Measurements from ENCODE around the gene TTC34. TPM values are rescaled to one million over a fixed set of nuclear protein-coding genes. Genes with fewer than 3 reads are reported as not detected.

The TTC34 gene
- total RNA-seq, 2 experiments from 2014 or later: 1.1 TPM

DNA sequence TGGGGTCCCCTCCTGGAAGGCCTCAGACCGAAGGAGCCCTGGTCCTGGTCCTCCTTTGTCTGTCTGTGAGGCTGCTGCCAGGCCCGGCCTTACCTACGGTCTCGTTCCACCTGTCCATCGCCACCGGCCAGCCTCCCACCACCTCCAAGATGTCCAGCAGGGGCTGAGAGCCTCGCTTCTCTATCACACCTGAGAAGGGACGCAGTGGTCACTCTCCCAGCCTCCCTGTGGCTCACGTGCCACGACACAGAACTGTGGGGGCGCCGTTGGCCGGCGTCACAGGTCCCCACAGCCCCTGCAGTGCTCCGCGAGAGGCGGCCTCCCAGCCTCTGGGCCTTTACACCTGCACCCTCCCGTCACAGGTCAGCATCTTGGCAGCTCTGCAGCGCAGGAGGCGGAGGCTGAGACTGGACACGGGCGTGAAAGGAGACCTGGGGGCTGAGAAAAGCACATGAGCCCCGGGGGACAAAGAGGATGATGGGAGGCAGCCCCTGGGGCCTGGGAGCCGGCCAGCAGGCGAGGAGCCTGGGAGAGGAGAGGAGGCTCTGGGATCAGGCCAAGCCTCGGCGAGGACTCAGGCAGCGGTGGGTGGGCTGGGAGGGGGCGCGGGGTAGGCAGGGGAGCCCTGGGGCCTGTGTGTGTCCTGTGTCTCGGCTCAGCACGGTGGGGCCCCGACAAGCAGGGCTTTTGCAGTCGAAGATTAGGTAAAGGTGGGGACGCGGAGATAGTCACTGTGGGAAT lies 194.4 kb downstream of the TTC34 start:
- no peak for DNase-seq
- H3K4me3 Mint-ChIP-seq: no peak overlapping the region
- CTCF ChIA-PET: no interaction called here
- no peaks in the 10 kb centered on the region for H3K36me3 Mint-ChIP-seq
- H3K9me3 Mint-ChIP-seq (ENCODE audit: low read depth): peaks cover 4% of the 10 kb centered on the region
- H3K27ac Mint-ChIP-seq: no peak overlapping the region
- H3K4me1 Mint-ChIP-seq: no peaks in the 10 kb centered on the region
- no peak for ATAC-seq
- no peaks in the 10 kb centered on the region for H3K27me3 Mint-ChIP-seq

DNA sequence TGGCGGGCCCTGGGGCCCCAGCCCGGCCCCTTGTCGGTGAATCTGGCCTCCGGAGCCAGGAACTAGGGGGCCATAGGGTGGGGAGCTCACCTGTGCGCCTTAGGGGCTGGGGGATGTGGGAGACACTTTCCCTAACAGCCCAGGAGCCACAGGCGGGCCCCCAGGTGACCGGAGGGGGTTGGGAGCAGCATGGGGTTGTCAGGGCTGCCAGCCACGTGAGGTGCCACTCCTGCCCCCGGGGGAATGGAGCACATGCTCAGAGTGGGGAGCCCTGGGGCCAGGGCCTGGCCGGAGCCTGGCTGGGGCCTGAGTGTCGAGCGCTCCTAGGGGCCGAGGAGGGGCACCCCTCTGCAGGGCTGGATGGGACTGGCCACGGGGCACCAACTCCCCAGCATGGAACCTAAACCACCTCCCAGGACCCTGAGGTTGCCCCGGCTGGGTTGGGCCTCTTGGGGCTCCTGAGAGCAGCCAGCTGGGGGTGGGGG lies 195.1 kb downstream of the TTC34 start:
- Mint-ChIP-seq H3K36me3 (no peaks in the 10 kb centered on the region), H3K9me3 (ENCODE audit: low read depth) (peaks cover 4% of the 10 kb centered on the region), H3K27ac (no peak overlapping the region), H3K4me1 (no peaks in the 10 kb centered on the region), H3K27me3 (peaks cover 1% of the 10 kb centered on the region), H3K4me3 (no peak overlapping the region)
- DNase-seq (no peak), ATAC-seq (no peak)
- CTCF ChIA-PET: no interaction called here

DNA sequence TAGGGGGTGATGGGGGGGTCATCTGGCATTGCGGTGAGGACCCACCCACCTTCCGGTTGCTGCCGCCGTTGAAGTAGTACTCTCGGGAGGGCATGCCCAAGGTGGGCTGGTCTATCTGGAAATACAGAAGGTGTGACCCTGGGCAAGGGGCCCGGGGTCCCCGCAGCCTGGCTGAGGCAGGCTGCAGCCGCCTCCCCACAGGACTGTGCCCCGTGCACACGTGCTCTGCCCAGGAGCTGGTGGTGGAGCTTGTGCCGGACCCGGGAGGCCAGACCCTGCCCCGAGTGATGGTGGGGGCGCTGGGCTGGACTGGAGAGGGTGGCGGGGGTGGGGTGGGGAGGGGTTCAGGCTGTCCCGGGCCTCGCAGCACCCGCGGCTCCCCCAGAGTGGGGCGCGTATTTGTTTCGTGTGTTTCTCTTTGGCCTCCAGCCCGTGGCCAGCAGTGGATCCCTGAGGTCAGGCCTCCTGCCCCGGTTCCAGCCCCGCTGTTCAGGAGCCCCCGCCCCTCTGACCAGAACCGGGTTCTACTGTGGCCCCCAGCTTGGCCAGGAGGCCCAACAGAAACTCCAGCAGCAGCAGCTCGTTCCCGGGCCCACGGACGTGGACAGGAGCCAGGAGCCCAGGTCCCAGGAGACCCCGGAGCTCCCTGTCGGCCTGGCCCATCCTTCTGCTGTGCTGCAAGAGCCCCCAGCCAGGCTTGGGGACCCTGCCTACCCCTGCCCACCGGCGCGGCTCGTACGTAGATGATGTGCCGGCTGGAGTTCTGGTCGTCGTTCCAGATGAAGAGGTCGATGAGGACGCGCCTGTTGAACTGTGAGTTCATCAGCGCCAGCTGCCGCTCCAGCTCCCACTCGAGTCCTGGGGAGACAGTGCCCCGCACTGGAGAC lies 195.7 kb downstream of the TTC34 start:
- peaks cover 4% of the 10 kb centered on the region for H3K9me3 Mint-ChIP-seq (ENCODE audit: low read depth)
- CTCF ChIA-PET: no interaction called here
- no peaks in the 10 kb centered on the region for H3K4me1 Mint-ChIP-seq
- peaks cover 3% of the 10 kb centered on the region for H3K27me3 Mint-ChIP-seq
- H3K36me3 Mint-ChIP-seq: no peaks in the 10 kb centered on the region
- no peak overlapping the region for H3K27ac Mint-ChIP-seq
- DNase-seq (no peak), ATAC-seq (no peak)
- H3K4me3 Mint-ChIP-seq: no peak overlapping the region

DNA sequence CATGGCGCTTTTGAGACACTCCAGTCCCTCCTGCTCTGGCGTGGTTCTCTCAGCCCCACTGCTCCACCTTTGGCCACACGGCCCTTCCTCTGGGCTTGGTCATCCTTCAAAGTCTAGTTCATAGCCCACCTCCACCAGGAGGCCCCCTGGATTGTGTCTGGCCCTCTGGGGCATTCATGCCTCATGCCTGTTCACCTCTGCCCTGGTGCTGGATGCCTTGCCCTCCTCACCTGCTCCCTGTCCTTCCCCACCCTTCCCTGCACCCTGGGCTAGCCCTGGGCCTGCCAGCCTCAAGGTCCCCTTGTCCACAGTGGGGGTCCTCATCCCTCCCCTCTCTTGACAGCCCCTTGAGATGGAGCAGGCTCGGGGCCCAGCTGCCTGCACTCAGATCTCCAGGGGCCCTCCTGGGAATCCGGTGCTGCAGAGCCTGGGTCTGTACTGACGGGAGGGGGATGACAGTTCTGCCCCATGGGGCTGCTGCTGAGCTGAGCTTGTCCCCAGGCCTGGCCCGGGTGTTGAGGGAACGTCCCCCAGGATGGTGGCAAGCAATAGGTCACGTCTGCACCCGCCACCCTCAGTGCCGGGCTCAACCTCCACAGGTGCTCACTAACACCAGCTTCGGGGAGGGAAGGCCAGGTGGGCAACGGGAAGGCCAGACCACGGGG lies 196.5 kb downstream of the TTC34 start:
- Mint-ChIP-seq H3K4me1 (no peaks in the 10 kb centered on the region), H3K9me3 (ENCODE audit: low read depth) (peaks cover 4% of the 10 kb centered on the region), H3K27me3 (peaks cover 3% of the 10 kb centered on the region), H3K4me3 (no peak overlapping the region), H3K36me3 (no peaks in the 10 kb centered on the region), H3K27ac (no peak overlapping the region)
- ATAC-seq (no peak), DNase-seq (no peak)
- CTCF ChIA-PET: no interaction called here

DNA sequence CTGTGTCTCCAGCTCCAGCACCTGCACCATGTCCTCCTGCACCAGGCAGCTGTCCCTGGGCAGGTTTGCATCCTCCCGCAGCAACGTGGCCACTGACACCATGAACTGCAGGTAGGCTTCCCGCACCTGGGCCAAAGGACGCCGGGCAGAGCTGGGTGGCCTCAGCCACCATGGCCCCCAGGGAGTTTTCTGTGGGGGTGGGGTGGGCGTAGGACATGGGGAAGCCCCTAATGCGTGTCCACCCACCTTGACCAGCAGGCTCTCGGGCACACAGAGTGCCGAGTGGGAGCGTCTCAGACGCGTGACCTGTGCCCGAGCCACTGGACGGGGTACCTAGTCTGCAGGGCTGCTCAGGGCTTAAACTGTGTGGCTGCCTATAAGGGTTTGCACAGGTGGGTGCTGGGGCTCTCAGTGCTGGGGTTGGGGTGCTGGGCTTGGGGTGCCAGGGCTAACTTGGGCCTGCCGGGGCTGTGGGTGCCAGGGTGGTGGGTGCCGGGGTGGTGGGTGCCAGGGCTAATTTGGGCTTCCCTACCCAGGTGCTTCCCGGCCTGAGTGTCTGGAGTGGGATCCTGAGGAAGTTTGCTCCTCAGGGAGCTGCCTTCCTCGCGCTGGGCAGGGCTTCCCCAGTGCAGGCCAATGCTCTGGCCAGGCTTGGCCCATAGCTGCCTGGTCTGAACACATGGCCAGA lies 197.2 kb downstream of the TTC34 start:
- Mint-ChIP-seq H3K4me1 (no peaks in the 10 kb centered on the region), H3K4me3 (no peak overlapping the region), H3K27me3 (peaks cover 3% of the 10 kb centered on the region), H3K9me3 (ENCODE audit: low read depth) (peaks cover 4% of the 10 kb centered on the region), H3K36me3 (no peaks in the 10 kb centered on the region), H3K27ac (no peak overlapping the region)
- DNase-seq: no peak
- ATAC-seq: no peak
- CTCF ChIA-PET: no interaction called here

DNA sequence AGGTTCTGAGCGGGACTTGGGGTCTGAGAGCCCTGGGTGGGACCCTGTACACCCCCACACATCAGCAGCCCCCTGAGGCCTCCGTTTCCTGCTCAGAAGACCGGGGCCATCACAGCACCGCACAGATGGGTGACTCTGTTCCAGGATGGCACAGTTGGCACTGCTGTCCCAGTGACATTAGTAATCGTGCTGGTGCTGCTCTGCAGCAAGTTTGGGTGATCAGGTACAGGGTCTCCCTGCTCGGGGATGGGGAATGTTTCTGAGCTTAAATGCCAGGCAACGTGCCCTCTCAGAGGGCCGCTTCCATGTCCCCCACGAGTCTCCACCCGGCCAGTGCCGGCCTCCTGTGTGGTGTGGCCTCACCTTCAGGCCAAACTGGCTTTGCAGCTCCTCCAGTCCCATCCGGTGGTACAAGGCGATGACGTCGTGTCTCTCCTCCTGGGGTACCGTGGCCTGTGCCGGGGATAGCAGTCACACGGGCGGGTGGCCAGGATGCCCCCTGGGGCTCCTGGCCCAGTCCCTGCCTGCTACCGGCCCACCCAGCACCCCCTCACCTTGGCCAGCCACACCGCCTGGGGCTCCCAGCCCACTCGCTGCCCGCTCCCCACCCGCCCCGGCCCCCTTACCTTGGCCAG lies 197.9 kb downstream of the TTC34 start:
- Mint-ChIP-seq H3K9me3 (ENCODE audit: low read depth) (peaks cover 4% of the 10 kb centered on the region), H3K4me3 (no peak overlapping the region), H3K36me3 (no peaks in the 10 kb centered on the region), H3K27ac (no peak overlapping the region), H3K4me1 (no peaks in the 10 kb centered on the region), H3K27me3 (peaks cover 3% of the 10 kb centered on the region)
- DNase-seq: no peak
- ATAC-seq: no peak
- CTCF ChIA-PET: no interaction called here

DNA sequence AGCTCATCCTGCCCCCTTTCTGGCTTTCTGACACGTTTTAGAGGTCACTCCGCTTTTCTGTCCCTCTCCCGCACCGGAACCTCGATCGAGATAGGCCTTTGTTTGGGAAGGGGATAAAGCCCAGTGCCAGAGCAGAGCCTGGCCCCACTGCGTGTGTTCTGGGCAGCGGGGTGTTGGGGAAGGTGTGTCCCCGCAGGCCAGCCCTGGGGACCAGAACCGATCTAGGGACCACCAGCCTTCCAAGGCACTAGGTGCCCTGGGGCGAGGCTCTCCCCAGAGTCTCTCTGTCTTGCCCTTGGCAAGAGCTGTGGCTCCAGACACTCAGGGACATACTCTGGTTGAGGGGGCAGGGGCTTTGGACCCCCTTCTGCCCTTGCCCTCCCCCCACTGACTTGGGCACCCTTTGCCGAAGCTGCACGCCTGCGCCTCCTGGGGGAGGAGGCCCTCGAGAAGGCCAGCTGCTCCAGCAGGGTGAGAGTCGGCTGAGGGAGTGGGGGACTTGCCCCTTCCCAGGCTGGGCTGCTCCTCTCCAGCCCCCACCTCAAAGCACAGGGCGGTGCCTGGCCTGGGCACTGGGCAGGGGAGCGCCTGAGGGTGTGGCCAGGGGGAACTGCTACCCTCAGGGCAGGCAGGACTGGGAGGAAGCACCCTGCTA lies 198.5 kb downstream of the TTC34 start:
- no peak for ATAC-seq
- H3K9me3 Mint-ChIP-seq (ENCODE audit: low read depth): no peaks in the 10 kb centered on the region
- no peaks in the 10 kb centered on the region for H3K4me1 Mint-ChIP-seq
- H3K27me3 Mint-ChIP-seq: peaks cover 3% of the 10 kb centered on the region
- H3K36me3 Mint-ChIP-seq: no peaks in the 10 kb centered on the region
- no peak for DNase-seq
- CTCF ChIA-PET: no interaction called here
- H3K4me3 Mint-ChIP-seq: no peak overlapping the region
- no peak overlapping the region for H3K27ac Mint-ChIP-seq

DNA sequence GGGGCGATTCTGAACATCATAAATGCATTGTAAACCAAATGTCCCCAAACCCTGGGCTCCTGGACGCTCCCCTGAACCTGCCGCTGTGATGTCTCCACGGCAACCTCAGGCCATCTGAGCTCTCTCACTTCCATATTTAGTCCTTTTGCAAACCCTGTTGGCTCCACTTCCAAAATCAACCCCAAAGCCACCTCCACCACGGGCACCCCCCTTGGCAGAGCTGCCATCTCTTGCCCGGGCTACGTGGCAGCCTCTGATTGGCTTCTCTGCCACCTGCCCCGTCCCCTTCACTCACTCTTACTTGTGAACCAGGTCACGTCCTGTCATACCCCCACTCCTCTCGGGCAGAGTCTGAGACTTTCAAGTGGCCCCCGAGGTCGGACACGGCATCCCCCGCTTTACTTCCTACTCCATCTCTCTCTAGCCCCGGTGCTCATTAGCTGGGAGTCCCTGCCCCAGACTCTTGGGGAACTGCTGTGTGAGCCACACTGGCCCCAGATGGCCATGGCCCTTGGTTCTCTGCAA lies 199.1 kb downstream of the TTC34 start:
- Mint-ChIP-seq H3K36me3 (no peaks in the 10 kb centered on the region), H3K4me3 (no peak overlapping the region), H3K27ac (no peak overlapping the region), H3K27me3 (peaks cover 3% of the 10 kb centered on the region), H3K9me3 (ENCODE audit: low read depth) (no peaks in the 10 kb centered on the region), H3K4me1 (no peaks in the 10 kb centered on the region)
- DNase-seq: no peak
- CTCF ChIA-PET: no interaction called here
- no peak for ATAC-seq

DNA sequence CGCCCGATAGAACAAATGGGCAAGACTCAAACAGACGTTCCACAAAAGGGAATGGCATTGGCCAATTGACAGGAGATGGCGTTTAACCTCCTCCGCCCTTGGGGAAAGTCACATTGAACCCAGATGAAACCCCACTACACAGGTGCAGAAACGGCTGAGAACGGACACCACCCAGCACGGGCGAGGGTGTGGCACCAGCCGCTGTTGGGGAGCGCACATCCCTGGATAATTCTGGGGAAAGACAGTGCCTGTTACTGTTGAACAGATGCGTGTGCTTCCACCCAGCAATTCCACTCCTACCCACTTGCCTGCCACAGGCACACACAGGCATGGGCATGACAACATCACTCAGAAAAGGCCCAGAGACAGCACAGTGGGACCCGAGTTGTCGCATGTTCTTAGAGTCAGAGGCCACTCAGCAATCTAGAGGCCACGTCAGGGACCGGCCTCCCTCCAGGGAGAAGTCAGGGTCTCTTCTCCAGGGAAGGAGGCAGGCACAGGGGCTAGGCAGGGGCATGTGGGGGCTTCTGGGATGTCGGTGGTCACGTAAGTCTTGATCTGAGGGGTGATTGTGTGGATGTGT lies 199.7 kb downstream of the TTC34 start:
- CTCF ChIA-PET: no interaction called here
- no peak for ATAC-seq

DNA sequence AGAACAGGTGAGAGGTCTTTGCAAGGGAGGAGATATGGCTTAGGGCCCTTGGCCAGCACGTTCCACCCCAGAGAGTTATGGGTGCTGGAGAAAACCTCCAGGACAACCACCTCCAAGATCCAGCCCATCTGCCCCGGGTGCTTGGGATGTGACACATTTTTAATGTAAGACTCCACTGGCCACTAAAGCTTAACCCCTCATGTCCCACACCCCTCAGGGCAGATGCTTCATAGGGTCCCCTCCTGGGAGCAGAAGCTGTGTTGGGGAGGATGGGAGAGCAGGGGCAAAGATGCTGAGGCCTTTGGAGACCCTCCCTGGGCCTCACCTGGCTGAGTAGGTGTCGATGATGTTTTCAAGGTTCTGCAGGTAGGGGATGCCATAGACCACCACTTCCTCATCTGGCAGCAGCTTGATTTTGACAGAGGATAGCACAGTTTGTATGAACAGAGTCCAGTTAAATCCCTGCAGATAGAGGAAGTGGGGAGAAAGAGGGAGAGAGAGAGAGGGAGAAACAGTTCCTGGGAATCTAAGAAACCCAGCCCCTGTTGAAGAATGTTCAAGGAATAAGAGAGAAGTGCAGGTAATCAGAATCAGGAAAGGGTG lies 203.1 kb downstream of the TTC34 start:
- no peak overlapping the region for H3K4me3 Mint-ChIP-seq
- no peaks in the 10 kb centered on the region for H3K36me3 Mint-ChIP-seq
- DNase-seq: no peak
- H3K27me3 Mint-ChIP-seq: peaks cover 3% of the 10 kb centered on the region
- no peak overlapping the region for H3K27ac Mint-ChIP-seq
- no peaks in the 10 kb centered on the region for H3K9me3 Mint-ChIP-seq (ENCODE audit: low read depth)
- no peak for ATAC-seq
- CTCF ChIA-PET: interaction anchor here (1.0 kb wide), 1 partner anchor 12 kb away, joined by 3 read pairs; the partner anchor contains the start of gene PRXL2B
- no peaks in the 10 kb centered on the region for H3K4me1 Mint-ChIP-seq

More for the DNA sequence above, 199.7 kb downstream of the TTC34 start:
- no peak for DNase-seq
- H3K27me3 Mint-ChIP-seq: peaks cover 3% of the 10 kb centered on the region
- H3K4me3 Mint-ChIP-seq: no peak overlapping the region
- no peaks in the 10 kb centered on the region for H3K36me3 Mint-ChIP-seq
- no peaks in the 10 kb centered on the region for H3K9me3 Mint-ChIP-seq (ENCODE audit: low read depth)
- H3K27ac Mint-ChIP-seq: no peak overlapping the region
- H3K4me1 Mint-ChIP-seq: no peaks in the 10 kb centered on the region

DNA sequence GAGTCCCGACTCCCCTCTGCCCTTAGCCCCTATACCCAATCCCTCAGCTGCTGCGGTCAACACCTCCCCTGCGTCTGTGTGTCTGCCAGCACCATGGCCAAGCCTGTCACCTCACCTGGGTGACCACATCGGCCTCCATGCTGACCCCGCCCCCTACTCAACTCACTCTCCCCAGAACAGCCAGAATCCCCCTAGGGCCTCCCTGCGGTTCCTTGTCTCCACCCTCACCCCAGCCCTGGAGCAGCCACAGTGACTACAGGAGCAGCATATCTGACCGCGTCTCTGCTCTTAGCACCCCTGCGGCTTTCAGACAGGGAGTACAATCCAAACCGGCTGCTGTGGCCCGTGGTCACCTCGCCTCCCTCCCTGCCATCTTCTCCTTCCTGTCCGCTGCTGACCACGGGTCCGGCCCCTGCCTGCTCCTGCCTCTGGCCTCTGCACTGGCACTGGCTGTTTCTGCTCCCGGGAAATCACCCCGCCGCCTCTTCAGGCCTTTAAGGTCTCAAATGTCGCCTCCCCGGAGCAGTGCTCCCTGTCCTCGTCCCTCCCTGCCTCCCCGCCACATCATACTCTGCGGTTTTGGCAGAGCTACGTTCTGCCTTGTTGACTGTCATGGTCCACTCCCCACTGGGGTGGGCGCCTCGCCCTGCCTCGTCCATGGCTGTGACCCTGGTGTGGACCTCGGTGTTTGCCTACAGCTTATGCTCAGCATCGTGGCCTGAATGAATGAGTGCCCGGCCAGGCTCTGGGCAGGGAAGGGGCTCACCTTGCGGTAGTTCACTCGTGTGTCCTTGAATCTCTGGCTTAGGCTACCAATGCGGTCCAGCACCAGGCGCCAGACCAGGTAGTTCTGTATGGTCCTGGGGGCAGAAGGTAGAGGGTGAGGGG lies 203.8 kb downstream of the TTC34 start:
- Mint-ChIP-seq H3K4me1 (no peaks in the 10 kb centered on the region), H3K4me3 (no peak overlapping the region), H3K9me3 (ENCODE audit: low read depth) (no peaks in the 10 kb centered on the region), H3K27ac (no peak overlapping the region), H3K36me3 (no peaks in the 10 kb centered on the region), H3K27me3 (peaks cover 3% of the 10 kb centered on the region)
- DNase-seq (no peak), ATAC-seq (no peak)
- CTCF ChIA-PET: interaction anchor here (1.0 kb wide), 1 partner anchor 11 kb away, joined by 3 read pairs; the partner anchor contains the start of gene PRXL2B

Measured in activated CD8-positive, alpha-beta memory T cell treated with anti-CD3 and anti-CD28 coated beads, Interleukin-2, amount 10 ng/mL, durations not matched to agents 7 days and 5 days (primary cell).